LNCaP clone FGC (cell line): ENCODE results near the gene EXOSC7.

ENCODE experiments used
- DNase-seq: peaks from one replicate; pipeline ENCODE4 v3.0.0-alpha.2; 2011; ENCODE audit warnings: low read depth
- H3K4me3 ChIP-seq: 2 replicates; pipeline ENCODE4 v1.5.1; 2011; ENCODE audit warnings: mild to moderate bottlenecking, low read depth, low read length, control low read depth
- CTCF ChIP-seq: IDR thresholded peaks from 2 replicates; pipeline ENCODE4 v1.5.1; 2012; ENCODE audit warnings: mild to moderate bottlenecking; ENCODE audit not compliant: control insufficient read depth, insufficient read depth; ENCODE audit errors: extremely low read depth

EXOSC7 gene

GRCh38 chr3:45008117-45008516, 32.1 kb downstream of the EXOSC7 start:
- DNase-seq = no peak
- TF ChIP-seq CTCF = no peak
- H3K4me3 ChIP-seq = no peak overlapping the region

GRCh38 chr3:45009868-45010267, 33.8 kb downstream of the EXOSC7 start:
- H3K4me3 ChIP-seq = no peak overlapping the region
- no peak for DNase-seq
- TF ChIP-seq CTCF = no peak

GRCh38 chr3:45010811-45011333, 34.8 kb downstream of the EXOSC7 start:
- TF ChIP-seq CTCF = no peak
- no peak for DNase-seq
- H3K4me3 ChIP-seq = no peak overlapping the region

- H3K4me3 ChIP-seq = no peak overlapping the region
- no peak for TF ChIP-seq CTCF
- no peak for DNase-seq
Measured at GRCh38 chr3:45011756-45012508, 35.9 kb downstream of the EXOSC7 start.

- TF ChIP-seq CTCF = no peak
- no peak for DNase-seq
- H3K4me3 ChIP-seq = no peak overlapping the region
Measured at GRCh38 chr3:45012577-45012976, 36.5 kb downstream of the EXOSC7 start.

GRCh38 chr3:45016916-45017315, 40.9 kb downstream of the EXOSC7 start:
- no peak for DNase-seq
- no peak overlapping the region for H3K4me3 ChIP-seq
- no peak for TF ChIP-seq CTCF

- DNase-seq = no peak
- H3K4me3 ChIP-seq = no peak overlapping the region
- TF ChIP-seq CTCF = no peak
Measured at GRCh38 chr3:45017821-45018220, 41.8 kb downstream of the EXOSC7 start.
